B cell (primary cell): Measurements from ENCODE around the gene ADAM19. TPM values are rescaled to one million over a fixed set of nuclear protein-coding genes. Genes with fewer than 3 reads are reported as not detected.

ENCODE experiments used
- ATAC-seq: fragments of 200-7000 bp; cut with Tn5 transposase; one replicate; pipeline ENCODE4 v1.10.0; 2021; ENCODE audit warnings: low read depth, mild to moderate bottlenecking, moderate number of reproducible peaks, moderate library complexity
- CTCF ChIA-PET: fragments of 350-600 bp; sonication (Branson Sonifier 250); formaldehyde crosslinking; loops from one replicate; lab custom pipeline; 2021; ENCODE audit warnings: antibody characterized with exemption, inconsistent platforms; lab: Charles Lee
- POLR2A ChIA-PET: fragments of 350-600 bp; sonication (Branson Sonifier 250); formaldehyde crosslinking; loops from one replicate; lab custom pipeline; 2021; ENCODE audit warnings: antibody characterized with exemption; lab: Charles Lee
- DNase-seq: peaks from one replicate; pipeline ENCODE4 v3.0.0; 2013
- H2AFZ ChIP-seq: 2 replicates; pipeline ENCODE4 v1.6.1; 2012; ENCODE audit warnings: mild to moderate bottlenecking, low read depth, low read length; ENCODE audit not compliant: insufficient read depth, poor library complexity, severe bottlenecking
- H3K27ac ChIP-seq, 2 donors: 1 replicate in 1 of 2; 2 replicates in 1 of 2; pipeline ENCODE4 v1.5.1; 2012 to 2013; ENCODE audit warnings: low read length in 2 of 2, mild to moderate bottlenecking in 2 of 2, moderate library complexity in 1 of 2
- H3K27me3 ChIP-seq, 4 experiments: fragments of 200-600 bp in 1 of 4; sonication (generic) in 1 of 4; replicated peaks in 1 of 4; 1 replicate in 2 of 4; 2 replicates in 2 of 4; pipeline versions ENCODE4 v1.6.1 to v1.7.0; 2013 to 2016; ENCODE audit warnings: low read length in 3 of 4, mild to moderate bottlenecking in 2 of 4, mixed read lengths in 1 of 4, moderate library complexity in 1 of 4; ENCODE audit not compliant: insufficient read depth in 4 of 4, control insufficient read depth in 3 of 4; ENCODE audit errors: control extremely low read depth in 1 of 4
- H3K36me3 ChIP-seq, 2 experiments: replicated peaks in 1 of 2; 1 replicate in 1 of 2; 2 replicates in 1 of 2; pipeline versions ENCODE4 v1.6.1 to v1.7.1; 2013; ENCODE audit warnings: low read length in 1 of 2; ENCODE audit not compliant: insufficient read depth in 2 of 2, control insufficient read depth in 1 of 2; ENCODE audit errors: control extremely low read depth in 1 of 2, extremely low read depth in 1 of 2
- H3K4me1 ChIP-seq, 2 donors: fragments of 200-600 bp in 1 of 2; sonication (generic) in 1 of 2; 1 replicate in 1 of 2; 2 replicates in 1 of 2; pipeline versions ENCODE4 v1.5.1 to v1.6.1; 2013 to 2017; ENCODE audit warnings: low read length in 2 of 2; ENCODE audit not compliant: control insufficient read depth in 2 of 2, insufficient read depth in 2 of 2
- H3K4me2 ChIP-seq: replicated peaks from 2 replicates; pipeline ENCODE3; 2012; ENCODE audit warnings: mild to moderate bottlenecking, low read depth, low read length; ENCODE audit not compliant: poor library complexity, severe bottlenecking
- H3K4me3 ChIP-seq, 5 experiments: fragments of 200-600 bp in 1 of 5; sonication (generic) in 1 of 5; 1 replicate in 3 of 5; 2 replicates in 2 of 5; pipeline versions ENCODE4 v1.5.1 to v1.7.0; 2011 to 2016; ENCODE audit warnings: low read length in 4 of 5, mild to moderate bottlenecking in 4 of 5, low read depth in 2 of 5, control low read depth in 1 of 5, moderate library complexity in 1 of 5; ENCODE audit not compliant: insufficient read depth in 1 of 5; ENCODE audit errors: control extremely low read depth in 1 of 5, extremely low read depth in 1 of 5
- H3K79me2 ChIP-seq: fragments of 200-600 bp; sonication (generic); one replicate; pipeline ENCODE4 v1.6.0; 2016; ENCODE audit warnings: low read length; ENCODE audit not compliant: control insufficient read depth, insufficient read depth
- H3K9ac ChIP-seq: fragments of 200-600 bp; sonication (generic); 2 replicates; pipeline ENCODE4 v1.6.1; 2017; ENCODE audit warnings: mild to moderate bottlenecking, low read length, moderate library complexity
- H3K9me3 ChIP-seq, 3 donors: one replicate each; pipeline versions ENCODE4 v1.6.1 to v1.7.1; 2013; ENCODE audit warnings: low read length in 2 of 3; ENCODE audit not compliant: control insufficient read depth in 2 of 3, insufficient read depth in 1 of 3; ENCODE audit errors: control extremely low read depth in 1 of 3
- H4K20me1 ChIP-seq: 2 replicates; pipeline ENCODE4 v1.6.0; 2012; ENCODE audit warnings: mild to moderate bottlenecking, low read length; ENCODE audit not compliant: insufficient read depth, control insufficient read depth, poor library complexity, severe bottlenecking
- H3K27ac Mint-ChIP-seq: one replicate; pipeline ENCODE4 v1.8.0; 2021; ENCODE audit warnings: mixed read lengths
- H3K27me3 Mint-ChIP-seq: one replicate; pipeline ENCODE4 v1.8.0; 2021; ENCODE audit warnings: mixed read lengths
- H3K4me1 Mint-ChIP-seq: one replicate; pipeline ENCODE4 v1.8.0; 2021; ENCODE audit warnings: mixed read lengths
- H3K4me3 Mint-ChIP-seq: one replicate; pipeline ENCODE4 v1.8.0; 2021; ENCODE audit warnings: mixed read lengths
- H3K9me3 Mint-ChIP-seq: one replicate; pipeline ENCODE4 v1.8.0; 2022; ENCODE audit warnings: mixed read lengths; ENCODE audit not compliant: insufficient read depth
- EZH2 ChIP-seq: IDR thresholded peaks from 2 replicates; pipeline ENCODE4 v1.6.1; 2012; ENCODE audit warnings: borderline replicate concordance, low read depth, mild to moderate bottlenecking, moderate library complexity, low read length; ENCODE audit not compliant: insufficient read depth, poor library complexity, severe bottlenecking
- WGBS: methylation state at CpG from one replicate; pipeline ENCODE4 v1.1.5; 2013; ENCODE audit warnings: missing lambda C conversion rate; ENCODE audit not compliant: insufficient coverage; 5-methylcytosine and 5-hydroxymethylcytosine counted together
- intact Hi-C: fragments of 100-400 bp; cut with micrococcal nuclease; formaldehyde crosslinking; loops from one replicate; pipeline ENCODE4 v1.10.0; 2022
- polyA plus RNA-seq: library from polyadenylated mRNA; depleted of rRNA; stranded (reverse); fragments of >200 nt; gene quantifications from 2 replicates; pipeline ENCODE4 v1.2.3, GENCODE V29; 2012
- total RNA-seq, 2 donors: library from RNA; stranded (reverse); fragments of 120-200 nt in 1 of 2; gene quantifications; 1 replicate in 1 of 2; 2 replicates in 1 of 2; pipeline versions ENCODE4 v1.2.3 to v1.2.4, GENCODE V29; 2013 to 2022
- TF ChIP-seq, protein P1 (sequence below): fragments of 200-600 bp; IDR thresholded peaks from one replicate; pipeline ENCODE4 v1.8.0; 2022; ENCODE audit warnings: antibody characterized with exemption, mild to moderate bottlenecking

ADAM19 gene
- total and polyA plus RNA-seq, 2 donors (not counting 1 experiment from before 2014, with no cell fraction given) = 110 to 171 TPM

DNA sequence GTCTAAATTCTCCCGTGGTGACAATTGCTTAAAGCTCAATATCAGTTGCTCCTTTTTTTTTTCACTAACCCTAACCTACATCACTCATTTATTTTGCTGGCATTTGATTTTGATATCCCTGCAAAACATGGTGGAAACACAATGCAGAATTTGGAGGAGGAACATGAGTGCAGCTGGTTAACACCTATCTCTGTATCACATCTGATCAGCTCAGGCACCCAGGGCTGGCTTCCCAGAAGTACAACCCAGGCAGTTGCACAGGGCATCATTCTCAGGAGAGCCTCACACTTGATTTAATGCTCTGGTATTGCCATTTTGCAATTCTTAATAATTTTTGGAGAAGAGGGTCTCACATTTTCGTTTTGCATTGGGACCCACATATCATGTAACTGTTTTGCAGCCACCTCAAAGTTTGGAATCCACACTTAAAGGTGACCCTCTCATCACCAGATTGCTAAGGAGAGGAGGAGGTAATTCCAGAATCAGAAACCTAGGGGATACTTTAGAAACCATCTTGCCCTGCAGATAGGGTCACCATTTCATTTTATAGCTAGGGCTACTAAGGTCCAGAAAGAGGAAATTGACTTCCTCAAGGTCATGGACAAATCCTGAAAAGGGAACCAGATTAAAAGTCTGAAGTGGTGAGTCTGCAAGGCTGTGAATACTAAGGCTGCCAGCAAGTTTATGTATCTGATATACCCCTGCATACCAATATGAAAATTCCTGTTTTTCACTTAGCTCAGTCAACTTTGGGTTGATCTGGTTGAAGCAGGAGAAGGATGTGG lies 19.3 kb upstream of the ADAM19 start:
- peak overlapping the region; percentile 92 to 97 for H3K27ac ChIP-seq
- H3K9ac ChIP-seq = peak overlapping the region; percentile 0
- peaks cover 0 to 5% (median 4%) of the 10 kb centered on the region in 3 donors for H3K9me3 ChIP-seq
- H3K27me3 ChIP-seq = no peaks in the 10 kb centered on the region
- H3K4me3 Mint-ChIP-seq = peak overlapping the region; percentile 45
- H4K20me1 ChIP-seq = no peaks in the 10 kb centered on the region
- DNase-seq (no peak), ATAC-seq (no peak)
- intact Hi-C loops = loop anchor here (5.0 kb wide), 2 partner anchors 108 to 323 kb away; no protein-coding TSS in a partner anchor
- CTCF ChIA-PET = interaction anchor here (1.3 to 7.4 kb wide), 9 partner anchors 13 to 109 kb away, joined by 3 to 67 read pairs (median 12); partner anchors contain the start of gene SOX30
- H3K4me2 ChIP-seq = peak overlapping the region; percentile 77
- H3K4me3 ChIP-seq = peak overlapping the region in 1 of 5 experiments; percentile 20
- POLR2A ChIA-PET = interaction anchor here (0.7 to 2.9 kb wide), 5 partner anchors 22 to 110 kb away, joined by 3 to 30 read pairs (median 3); no protein-coding TSS in a partner anchor
- no peak overlapping the region for H2AFZ ChIP-seq
- peaks cover 83% of the 10 kb centered on the region for H3K4me1 Mint-ChIP-seq
- H3K9me3 Mint-ChIP-seq = no peaks in the 10 kb centered on the region
- H3K27ac Mint-ChIP-seq = peak overlapping the region; percentile 85
- no CpG with 5 or more reads among the region's 2 CpGs for WGBS
- TF ChIP-seq, protein P1, sequence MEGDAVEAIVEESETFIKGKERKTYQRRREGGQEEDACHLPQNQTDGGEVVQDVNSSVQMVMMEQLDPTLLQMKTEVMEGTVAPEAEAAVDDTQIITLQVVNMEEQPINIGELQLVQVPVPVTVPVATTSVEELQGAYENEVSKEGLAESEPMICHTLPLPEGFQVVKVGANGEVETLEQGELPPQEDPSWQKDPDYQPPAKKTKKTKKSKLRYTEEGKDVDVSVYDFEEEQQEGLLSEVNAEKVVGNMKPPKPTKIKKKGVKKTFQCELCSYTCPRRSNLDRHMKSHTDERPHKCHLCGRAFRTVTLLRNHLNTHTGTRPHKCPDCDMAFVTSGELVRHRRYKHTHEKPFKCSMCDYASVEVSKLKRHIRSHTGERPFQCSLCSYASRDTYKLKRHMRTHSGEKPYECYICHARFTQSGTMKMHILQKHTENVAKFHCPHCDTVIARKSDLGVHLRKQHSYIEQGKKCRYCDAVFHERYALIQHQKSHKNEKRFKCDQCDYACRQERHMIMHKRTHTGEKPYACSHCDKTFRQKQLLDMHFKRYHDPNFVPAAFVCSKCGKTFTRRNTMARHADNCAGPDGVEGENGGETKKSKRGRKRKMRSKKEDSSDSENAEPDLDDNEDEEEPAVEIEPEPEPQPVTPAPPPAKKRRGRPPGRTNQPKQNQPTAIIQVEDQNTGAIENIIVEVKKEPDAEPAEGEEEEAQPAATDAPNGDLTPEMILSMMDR = no peak
- TF ChIP-seq EZH2 = no peak
- no peaks in the 10 kb centered on the region for H3K36me3 ChIP-seq
- peaks cover 20% of the 10 kb centered on the region for H3K79me2 ChIP-seq
- H3K27me3 Mint-ChIP-seq = no peaks in the 10 kb centered on the region
- peaks cover 86 to 88% of the 10 kb centered on the region in 2 donors for H3K4me1 ChIP-seq

DNA sequence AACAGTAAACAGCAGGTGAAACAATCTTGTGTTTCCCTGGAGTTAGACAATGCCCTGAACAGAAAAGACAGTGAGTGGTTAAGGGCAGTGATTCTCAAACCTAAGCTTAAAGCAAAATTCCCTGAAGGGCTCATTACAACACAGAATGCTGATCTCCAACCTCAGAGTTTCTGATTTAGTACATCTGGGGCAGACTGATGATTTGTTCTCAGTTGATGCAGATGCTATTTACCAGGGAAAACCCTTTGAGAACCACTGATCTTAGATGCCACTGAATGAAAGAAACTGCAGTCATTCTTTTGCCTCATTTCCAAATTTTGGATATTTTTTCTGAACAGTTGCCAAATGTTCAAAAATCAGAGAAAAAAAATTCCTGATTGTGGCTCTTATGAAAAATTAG lies 18.7 kb upstream of the ADAM19 start:
- ChIA-PET CTCF (interaction anchor here (1.3 to 7.4 kb wide), 4 partner anchors 17 to 109 kb away, joined by 3 to 67 read pairs (median 12); no protein-coding TSS in a partner anchor), POLR2A (interaction anchor here (0.6 to 1.6 kb wide), 3 partner anchors 27 to 97 kb away, joined by 3 to 5 read pairs (median 3); no protein-coding TSS in a partner anchor)
- Histone ChIP-seq H3K4me2 (peak overlapping the region; percentile 77), H3K4me3 (no peak overlapping the region), H3K4me1 (peaks cover 80 to 82% of the 10 kb centered on the region in 2 donors), H3K79me2 (peaks cover 20% of the 10 kb centered on the region), H3K9ac (no peak overlapping the region), H3K27ac (peak overlapping the region; percentile 92 to 97), H4K20me1 (no peaks in the 10 kb centered on the region), H2AFZ (no peak overlapping the region), H3K9me3 (peaks cover 0 to 5% (median 4%) of the 10 kb centered on the region in 3 donors), H3K27me3 (no peaks in the 10 kb centered on the region), H3K36me3 (no peaks in the 10 kb centered on the region)
- H3K9me3 Mint-ChIP-seq = no peaks in the 10 kb centered on the region
- no peaks in the 10 kb centered on the region for H3K27me3 Mint-ChIP-seq
- H3K4me3 Mint-ChIP-seq = peak overlapping the region; percentile 45
- H3K4me1 Mint-ChIP-seq = peaks cover 80% of the 10 kb centered on the region
- intact Hi-C loops = no loop called here
- no peak for ATAC-seq
- H3K27ac Mint-ChIP-seq = peak overlapping the region; percentile 85
- DNase-seq = no peak
- no peak for TF ChIP-seq EZH2
- TF ChIP-seq, protein P1 = no peak
